NCI-H2196 treated with DMSO at 0.1 percent for 48 hours (cell line): Measurements from ENCODE around the gene HOXC10.

ENCODE experiments used
- DNase-seq: peaks from one replicate; lab custom pipeline; 2025; ENCODE audit not compliant: unreplicated experiment; lab: John Stamatoyannopoulos, UW

The HOXC10 gene

GRCh38 chr12:53984901-53985691 lies at the start of gene HOXC10:
HOXC10 (plus strand) TSS chr12:53985146; CDS start chr12:53985260, 114 bp downstream.
- DNase-seq = peak; percentile 89

- DNase-seq = no peak
These were observed 49.3 kb upstream of the HOXC10 start for GRCh38 chr12:53935383-53936341.

- DNase-seq = no peak
These were observed 47.8 kb upstream of the HOXC10 start for GRCh38 chr12:53937099-53937498.

- DNase-seq = no peak
These were observed 47.2 kb upstream of the HOXC10 start for GRCh38 chr12:53937596-53938325.

- DNase-seq = peak; percentile 97
These were observed 46.4 kb upstream of the HOXC10 start, which contains the start of gene HOXC13 for GRCh38 chr12:53938326-53939140. HOXC13 (plus strand) TSS chr12:53938831; CDS start chr12:53938907, 76 bp downstream.

- DNase-seq = no peak
These were observed 45.5 kb upstream of the HOXC10 start for GRCh38 chr12:53939141-53940108.

GRCh38 chr12:53940443-53941014 lies 44.4 kb upstream of the HOXC10 start:
- no peak for DNase-seq

- DNase-seq = no peak
These were observed 43.8 kb upstream of the HOXC10 start for GRCh38 chr12:53941187-53941586.

- DNase-seq = no peak
These were observed 43.2 kb upstream of the HOXC10 start for GRCh38 chr12:53941750-53942149.

- no peak for DNase-seq
These were observed 42.4 kb upstream of the HOXC10 start for GRCh38 chr12:53942467-53942997.

- DNase-seq = no peak
These were observed 40.7 kb upstream of the HOXC10 start for GRCh38 chr12:53944209-53944608.

GRCh38 chr12:53944907-53945847 lies 39.8 kb upstream of the HOXC10 start:
- no peak for DNase-seq

GRCh38 chr12:53947743-53948142 lies 37.2 kb upstream of the HOXC10 start:
- no peak for DNase-seq

GRCh38 chr12:53948650-53949593 lies 36.0 kb upstream of the HOXC10 start:
- DNase-seq = no peak

- DNase-seq = no peak
These were observed 35.1 kb upstream of the HOXC10 start for GRCh38 chr12:53949631-53950436.

- DNase-seq = no peak
These were observed 34.5 kb upstream of the HOXC10 start for GRCh38 chr12:53950437-53950773.
